Measurements from ENCODE around the gene ST8SIA6.

The ST8SIA6 gene

DNA sequence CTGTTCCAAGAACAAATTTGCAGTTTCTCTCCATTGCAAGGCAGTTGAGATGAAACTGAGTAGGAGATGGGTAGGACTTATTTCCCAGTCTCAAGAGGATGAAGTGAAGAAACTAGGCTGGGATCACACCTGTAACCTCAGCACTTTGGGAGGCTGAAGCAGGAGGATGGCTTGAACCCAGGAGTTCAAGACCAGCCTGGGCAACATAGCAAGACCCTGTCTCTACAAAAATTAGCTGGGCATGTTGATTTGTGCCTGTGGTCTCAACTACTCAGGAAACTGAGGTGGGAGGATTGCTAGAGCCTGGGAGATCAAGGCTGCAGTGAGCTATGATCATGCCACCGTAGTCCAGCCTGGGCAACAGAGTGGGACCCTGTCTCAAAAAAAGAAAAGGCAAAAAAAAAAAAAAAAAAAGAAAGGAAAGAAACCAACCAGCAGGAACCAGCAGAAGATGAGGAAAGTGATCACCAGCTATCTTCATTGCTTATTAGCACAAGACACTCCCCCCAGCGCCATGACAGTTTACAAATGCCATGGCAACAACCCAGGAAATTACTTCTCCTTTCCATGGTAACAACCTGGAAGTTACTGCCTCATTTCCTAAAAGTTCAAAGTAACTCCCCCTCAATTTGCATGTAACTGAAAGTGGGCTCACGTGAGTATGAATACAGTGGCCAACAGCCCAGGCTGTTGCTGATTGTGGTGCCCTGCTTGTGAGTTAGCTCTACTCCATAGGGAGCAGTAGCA, 18.3 kb upstream of the ST8SIA6 start:
- TF ChIP-seq CTCF (IDR thresholded peaks at IDR 0.05; ENCODE audit: extremely low read depth, missing control alignments), result no peak
- no peak for DNase-seq (ENCODE audit: low spot score)

- no peak for TF ChIP-seq CTCF (IDR thresholded peaks at IDR 0.05; ENCODE audit: extremely low read depth, missing control alignments)
Observed at GRCh38 chr10:17470246-17470645, 15.9 kb upstream of the ST8SIA6 start.

GRCh38 chr10:17465328-17466125, 11.1 kb upstream of the ST8SIA6 start:
- no peak for TF ChIP-seq CTCF (IDR thresholded peaks at IDR 0.05; ENCODE audit: extremely low read depth, missing control alignments)
- DNase-seq (ENCODE audit: low spot score), result no peak

More at GRCh38 chr10:17470246-17470645, 15.9 kb upstream of the ST8SIA6 start:
- DNase-seq (ENCODE audit: low spot score), result no peak

DNA sequence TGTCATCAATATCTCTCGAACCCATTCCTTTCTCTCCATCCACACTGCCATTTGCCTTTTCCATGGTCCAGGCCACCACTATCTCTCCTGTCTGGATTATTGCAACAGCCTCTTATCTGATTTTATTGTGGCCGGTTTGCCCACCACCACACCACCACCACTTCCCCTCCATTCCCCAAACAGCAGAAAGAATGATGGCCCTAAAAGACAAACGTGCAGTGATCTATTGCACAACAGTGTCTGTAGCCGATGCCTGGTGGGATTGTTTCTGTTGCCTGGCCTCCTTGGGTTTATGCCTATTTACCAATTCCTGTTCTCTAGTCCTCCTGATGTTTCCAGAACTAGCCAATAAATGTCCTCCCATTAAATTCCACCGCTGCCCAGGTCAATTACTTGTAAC, 10.2 kb upstream of the ST8SIA6 start:
- no peak for TF ChIP-seq CTCF (IDR thresholded peaks at IDR 0.05; ENCODE audit: extremely low read depth, missing control alignments)
- no peak for DNase-seq (ENCODE audit: low spot score)

- no peak for DNase-seq (ENCODE audit: low spot score)
- TF ChIP-seq CTCF (IDR thresholded peaks at IDR 0.05; ENCODE audit: extremely low read depth, missing control alignments), result no peak
Observed at GRCh38 chr10:17460756-17461155, 6.4 kb upstream of the ST8SIA6 start.

- DNase-seq (ENCODE audit: low spot score), result no peak
- TF ChIP-seq CTCF (IDR thresholded peaks at IDR 0.05; ENCODE audit: extremely low read depth, missing control alignments), result no peak
Observed at GRCh38 chr10:17457083-17457482, 2.7 kb upstream of the ST8SIA6 start.

GRCh38 chr10:17456032-17456548, 1.7 kb upstream of the ST8SIA6 start:
- DNase-seq (ENCODE audit: low spot score), result no peak

More at GRCh38 chr10:17456032-17456548, 1.7 kb upstream of the ST8SIA6 start:
- no peak for TF ChIP-seq CTCF (IDR thresholded peaks at IDR 0.05; ENCODE audit: extremely low read depth, missing control alignments)
